HG03378 (cell line): Measurements from ENCODE around the gene CFAP206.

Source experiments
- ATAC-seq: cut with Tn5 transposase; IDR thresholded peaks from one replicate; pipeline ENCODE4 v1.9.1; 2021; ENCODE audit warnings: mild to moderate bottlenecking, moderate library complexity; ENCODE audit not compliant: unreplicated experiment

The CFAP206 gene

DNA sequence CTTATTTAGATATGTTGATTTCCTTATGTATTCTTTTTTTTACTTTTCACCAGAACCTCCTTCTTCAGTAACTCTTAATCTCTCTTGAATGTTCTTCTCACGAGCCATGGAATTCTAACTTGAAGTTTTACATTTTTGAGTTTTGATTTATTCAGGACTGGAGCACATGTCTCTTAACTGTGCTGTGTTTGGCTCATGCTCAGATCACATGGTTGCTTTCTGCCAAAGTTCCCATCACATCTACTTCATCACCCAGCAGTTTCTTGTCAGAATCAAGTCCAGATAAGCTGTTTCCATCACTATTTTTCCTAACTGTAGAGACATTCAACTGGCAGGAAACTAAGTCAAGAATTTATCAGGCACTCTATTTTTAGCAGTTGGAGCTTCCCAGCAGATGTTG lies 96.7 kb downstream of the CFAP206 start:
- ATAC-seq, result no peak
